GM18951 (cell line): ENCODE measurements around the gene PRELP.
"Not testable (repeated sequence)": the region's sequence is repeated elsewhere in the genome, so short reads cannot be mapped to it uniquely, and the experiment has no call there.

Experiments
- POLR2A ChIP-seq: IDR thresholded peaks from 4 replicates; pipeline ENCODE4 v1.6.1; 2011; ENCODE audit warnings: mild to moderate bottlenecking; ENCODE audit not compliant: insufficient read length, insufficient read depth; ENCODE audit errors: extremely low read depth
- in situ Hi-C: fragments of 300-500 bp; cut with MboI; formaldehyde crosslinking; loops from one replicate; pipeline ENCODE4 v1.12.0; 2022; ENCODE audit warnings: low sequenced_read_pairs, mixed read lengths, inconsistent platforms; ENCODE audit not compliant: unreplicated experiment

The PRELP gene

GRCh38 chr1:203447151-203447550 lies 28.5 kb upstream of the PRELP start:
- no peak for TF ChIP-seq POLR2A
- in situ Hi-C loops: no loop called here

GRCh38 chr1:203447598-203447997 lies 28.0 kb upstream of the PRELP start:
- in situ Hi-C loops: not testable (repeated sequence)

GRCh38 chr1:203448521-203449061 lies 27.0 kb upstream of the PRELP start:
- in situ Hi-C loops: no loop called here
- TF ChIP-seq POLR2A: no peak

GRCh38 chr1:203450001-203450400 lies 25.6 kb upstream of the PRELP start:
- in situ Hi-C loops: no loop called here
- no peak for TF ChIP-seq POLR2A

- in situ Hi-C loops: no loop called here
- no peak for TF ChIP-seq POLR2A
Measured at GRCh38 chr1:203450479-203451149, 25.0 kb upstream of the PRELP start.

- TF ChIP-seq POLR2A: no peak
- in situ Hi-C loops: no loop called here
Measured at GRCh38 chr1:203451836-203452784, 23.5 kb upstream of the PRELP start.

- in situ Hi-C loops: no loop called here
Measured at GRCh38 chr1:203453016-203453415, 22.6 kb upstream of the PRELP start.

GRCh38 chr1:203453616-203454015 lies 22.0 kb upstream of the PRELP start:
- in situ Hi-C loops: no loop called here
- TF ChIP-seq POLR2A: no peak

More at GRCh38 chr1:203453016-203453415, 22.6 kb upstream of the PRELP start:
- no peak for TF ChIP-seq POLR2A

GRCh38 chr1:203454986-203455471 lies 20.6 kb upstream of the PRELP start:
- no peak for TF ChIP-seq POLR2A

GRCh38 chr1:203455706-203456105 lies 19.9 kb upstream of the PRELP start:
- TF ChIP-seq POLR2A: no peak
- in situ Hi-C loops: no loop called here

More at GRCh38 chr1:203454986-203455471, 20.6 kb upstream of the PRELP start:
- in situ Hi-C loops: no loop called here

GRCh38 chr1:203456577-203456976 lies 19.0 kb upstream of the PRELP start:
- no peak for TF ChIP-seq POLR2A
- in situ Hi-C loops: no loop called here

GRCh38 chr1:203458078-203458477 lies 17.5 kb upstream of the PRELP start:
- no peak for TF ChIP-seq POLR2A
- in situ Hi-C loops: no loop called here

- in situ Hi-C loops: no loop called here
- no peak for TF ChIP-seq POLR2A
Measured at GRCh38 chr1:203459671-203460201, 15.9 kb upstream of the PRELP start.
